Adipose tissue (tissue), 3 donors: ENCODE measurements around the gene ENOX1. TPM values are rescaled to one million over a fixed set of nuclear protein-coding genes. Genes with fewer than 3 reads are reported as not detected.

Experiments
- H3K27ac ChIP-seq: one replicate; pipeline ENCODE4 v1.5.1; 2013; ENCODE audit warnings: low read depth, low read length
- WGBS, 3 donors: extraction: QIAGEN DNeasy Blood & Tissue Kit; methylation state at CpG; one replicate each; pipeline ENCODE4 v1.1.7; 2013; 5-methylcytosine and 5-hydroxymethylcytosine counted together
- polyA plus RNA-seq, 3 donors: library from polyadenylated mRNA; stranded (reverse); fragments of 200-250 nt; gene quantifications; one replicate each; pipeline ENCODE4 v1.2.3, GENCODE V29; 2013
- donor health status: healthy with polysubstance abuse.
- donor health status: Bipolar disorder and iron deficiency.
- donor health status: healthy.

ENOX1 gene
- polyA plus RNA-seq, 3 donors, result 0.71 to 2.4 (median 2.4) TPM

GRCh38 chr13:43579321-43579720, 207.5 kb downstream of the ENOX1 start:
- no peak overlapping the region for H3K27ac ChIP-seq

GRCh38 chr13:43574605-43575004, 212.2 kb downstream of the ENOX1 start:
- H3K27ac ChIP-seq, result no peak overlapping the region
- 64 to 82% (median 75%) methylated on average over 4 of the region's 4 CpGs for WGBS, 3 donors

- WGBS, 3 donors, result 64 to 86% (median 82%) methylated on average over 6 of the region's 6 CpGs
- no peak overlapping the region for H3K27ac ChIP-seq
Observed at GRCh38 chr13:43573802-43574514, 212.8 kb downstream of the ENOX1 start.

- WGBS, 3 donors, result 42 to 86% (median 72%) methylated on average over 4 of the region's 4 CpGs
- no peak overlapping the region for H3K27ac ChIP-seq
Observed at GRCh38 chr13:43573361-43573740, 213.4 kb downstream of the ENOX1 start.

GRCh38 chr13:43572656-43573360, 214.0 kb downstream of the ENOX1 start:
- 68 to 75% (median 75%) methylated on average over 3 of the region's 3 CpGs for WGBS, 3 donors
- no peak overlapping the region for H3K27ac ChIP-seq

- H3K27ac ChIP-seq, result no peak overlapping the region
- 44 to 72% (median 70%) methylated on average over 2 of the region's 2 CpGs for WGBS, 3 donors
Observed at GRCh38 chr13:43569658-43570057, 217.1 kb downstream of the ENOX1 start.

- H3K27ac ChIP-seq, result no peak overlapping the region
- WGBS, 3 donors, result 80 to 85% (median 83%) methylated on average over 1 of the region's 1 CpG
Observed at GRCh38 chr13:43567608-43568007, 219.2 kb downstream of the ENOX1 start.

GRCh38 chr13:43564952-43565351, 221.8 kb downstream of the ENOX1 start:
- no peak overlapping the region for H3K27ac ChIP-seq
- WGBS, 3 donors, result 48 to 81% (median 75%) methylated on average over 1 of the region's 1 CpG

- WGBS, 3 donors, result 76 to 96% (median 93%) methylated on average over 4 of the region's 4 CpGs
- no peak overlapping the region for H3K27ac ChIP-seq
Observed at GRCh38 chr13:43561081-43561480, 225.7 kb downstream of the ENOX1 start.

GRCh38 chr13:43558939-43559338, 227.8 kb downstream of the ENOX1 start:
- 70 to 80% (median 71%) methylated on average over 1 of the region's 1 CpG for WGBS, 3 donors

GRCh38 chr13:43558326-43558725, 228.4 kb downstream of the ENOX1 start:
- 58 to 68% (median 63%) methylated on average over 1 of the region's 1 CpG for WGBS, 3 donors

More at GRCh38 chr13:43558939-43559338, 227.8 kb downstream of the ENOX1 start:
- H3K27ac ChIP-seq, result no peak overlapping the region

GRCh38 chr13:43555667-43556066, 231.1 kb downstream of the ENOX1 start:
- no peak overlapping the region for H3K27ac ChIP-seq
- 91 to 99% (median 98%) methylated on average over 2 of the region's 2 CpGs for WGBS, 3 donors

More at GRCh38 chr13:43558326-43558725, 228.4 kb downstream of the ENOX1 start:
- H3K27ac ChIP-seq, result no peak overlapping the region

GRCh38 chr13:43551897-43552456, 234.8 kb downstream of the ENOX1 start:
- H3K27ac ChIP-seq, result no peak overlapping the region
- 70 to 93% (median 91%) methylated on average over 3 of the region's 3 CpGs for WGBS, 3 donors

- WGBS, 3 donors, result 58 to 69% (median 59%) methylated on average over 3 of the region's 3 CpGs
- H3K27ac ChIP-seq, result no peak overlapping the region
Observed at GRCh38 chr13:43546816-43547215, 240.0 kb downstream of the ENOX1 start.

GRCh38 chr13:43546251-43546650, 240.5 kb downstream of the ENOX1 start:
- WGBS, 3 donors, result 21 to 48% (median 27%) methylated on average over 3 of the region's 3 CpGs
- H3K27ac ChIP-seq, result no peak overlapping the region

- WGBS, 3 donors, result 64 to 82% (median 66%) methylated on average over 4 of the region's 4 CpGs
- no peak overlapping the region for H3K27ac ChIP-seq
Observed at GRCh38 chr13:43545317-43545874, 241.4 kb downstream of the ENOX1 start.

- no peak overlapping the region for H3K27ac ChIP-seq
- WGBS, 3 donors, result 71 to 81% (median 71%) methylated on average over 5 of the region's 5 CpGs
Observed at GRCh38 chr13:43544631-43545030, 242.1 kb downstream of the ENOX1 start.

GRCh38 chr13:43544011-43544410, 242.8 kb downstream of the ENOX1 start:
- 66 to 96% (median 77%) methylated on average over 2 of the region's 2 CpGs for WGBS, 3 donors
- no peak overlapping the region for H3K27ac ChIP-seq

GRCh38 chr13:43543331-43543730, 243.4 kb downstream of the ENOX1 start:
- 93 to 95% (median 95%) methylated on average over 2 of the region's 2 CpGs for WGBS, 3 donors
- H3K27ac ChIP-seq, result no peak overlapping the region
